Endodermal cell (in vitro differentiated cells): ENCODE results near the gene FAAH. TPM values are rescaled to one million over a fixed set of nuclear protein-coding genes. Genes with fewer than 3 reads are reported as not detected.

Source experiments
- DNase-seq: peaks from one replicate; pipeline ENCODE4 v3.0.0-alpha.2; 2017
- H3K27ac ChIP-seq: 2 replicates; pipeline ENCODE4 v1.5.1; 2013; ENCODE audit warnings: mild to moderate bottlenecking, low read depth, low read length, moderate library complexity
- H3K27me3 ChIP-seq: 2 replicates; pipeline ENCODE4 v1.6.1; 2013; ENCODE audit warnings: mild to moderate bottlenecking, low read length, moderate library complexity; ENCODE audit not compliant: insufficient read depth, control insufficient read depth, poor library complexity, severe bottlenecking
- H3K36me3 ChIP-seq: 2 replicates; pipeline ENCODE4 v1.7.0; 2013; ENCODE audit warnings: mild to moderate bottlenecking, low read length, moderate library complexity; ENCODE audit not compliant: control insufficient read depth, insufficient read depth
- H3K4me1 ChIP-seq: one replicate; pipeline ENCODE4 v1.7.0; 2013; ENCODE audit warnings: low read length; ENCODE audit not compliant: control insufficient read depth, insufficient read depth
- H3K4me3 ChIP-seq: 2 replicates; pipeline ENCODE4 v1.5.1; 2013; ENCODE audit warnings: mild to moderate bottlenecking, low read length, moderate library complexity
- H3K9ac ChIP-seq: 2 replicates; pipeline ENCODE4 v1.6.1; 2013; ENCODE audit warnings: mild to moderate bottlenecking, low read length, moderate library complexity; ENCODE audit not compliant: poor library complexity, severe bottlenecking; ENCODE audit errors: extremely low read depth
- H3K9me3 ChIP-seq: 2 replicates; pipeline ENCODE4 v1.6.1; 2013; ENCODE audit warnings: mild to moderate bottlenecking, low read length, moderate library complexity; ENCODE audit not compliant: control insufficient read depth
- H3K27ac Mint-ChIP-seq: 2 replicates; pipeline ENCODE4 v1.8.0; 2020; ENCODE audit warnings: mixed read lengths
- H3K27me3 Mint-ChIP-seq: 2 replicates; pipeline ENCODE4 v1.8.0; 2021; ENCODE audit warnings: mild to moderate bottlenecking, mixed read lengths; ENCODE audit not compliant: insufficient read depth
- H3K36me3 Mint-ChIP-seq: 2 replicates; pipeline ENCODE4 v1.8.0; 2020; ENCODE audit warnings: low read depth, mixed read lengths
- H3K4me1 Mint-ChIP-seq: 2 replicates; pipeline ENCODE4 v1.8.0; 2020; ENCODE audit warnings: mixed read lengths
- H3K4me3 Mint-ChIP-seq: 2 replicates; pipeline ENCODE4 v1.8.0; 2020; ENCODE audit warnings: mild to moderate bottlenecking, moderate library complexity, mixed read lengths
- H3K9me3 Mint-ChIP-seq: 2 replicates; pipeline ENCODE4 v1.8.0; 2020; ENCODE audit warnings: mild to moderate bottlenecking, mixed read lengths
- WGBS, 2 experiments: methylation state at CpG; one replicate each; pipeline versions ENCODE4 v1.1.5 to v1.1.7; 2013; ENCODE audit warnings: missing lambda C conversion rate in 2 of 2, mixed read lengths in 1 of 2; ENCODE audit not compliant: insufficient coverage in 1 of 2, insufficient read length in 1 of 2; 5-methylcytosine and 5-hydroxymethylcytosine counted together
- total RNA-seq, 2 donors: library from RNA; stranded (reverse); fragmentation: NEBNext Ultra II Directional in 1 of 2; extraction: Animal tissue kit (Norgen Biotek cat#: 25700) in 1 of 2; gene quantifications; 2 replicates in 1 of 2; 3 replicates in 1 of 2; pipeline ENCODE4 v1.2.1, GENCODE V29; 2021
- TF ChIP-seq, protein P1 (sequence below): fragments of 200-600 bp; sonication (generic); conservative IDR thresholded peaks from 2 replicates; pipeline ENCODE4 v1.5.0; 2021; ENCODE audit warnings: antibody characterized with exemption, mild to moderate bottlenecking

The FAAH gene
- total RNA-seq, 2 donors from 2014 or later, result 27.1 to 56.6 TPM

DNA sequence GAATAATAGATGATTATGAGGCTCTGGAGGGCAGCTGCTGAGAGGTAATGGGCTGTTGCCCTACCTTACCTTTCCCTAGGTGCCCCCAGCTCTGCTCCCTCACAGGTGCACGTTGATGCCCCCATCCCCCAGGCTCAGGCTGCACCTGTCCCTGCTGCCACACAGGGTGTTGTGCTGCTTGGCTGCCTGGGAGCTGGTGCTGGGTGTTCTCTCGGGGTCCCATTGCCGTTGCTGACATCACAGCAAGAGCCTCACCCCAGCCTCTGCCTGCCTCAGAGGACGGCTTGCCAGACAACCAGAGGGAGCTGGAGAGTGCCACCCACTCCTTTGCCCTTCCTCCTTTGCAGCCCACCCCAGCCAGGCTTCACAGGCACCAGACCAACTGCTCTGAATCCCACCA is 64.1 kb downstream of the FAAH start:
- TF ChIP-seq, protein P1, sequence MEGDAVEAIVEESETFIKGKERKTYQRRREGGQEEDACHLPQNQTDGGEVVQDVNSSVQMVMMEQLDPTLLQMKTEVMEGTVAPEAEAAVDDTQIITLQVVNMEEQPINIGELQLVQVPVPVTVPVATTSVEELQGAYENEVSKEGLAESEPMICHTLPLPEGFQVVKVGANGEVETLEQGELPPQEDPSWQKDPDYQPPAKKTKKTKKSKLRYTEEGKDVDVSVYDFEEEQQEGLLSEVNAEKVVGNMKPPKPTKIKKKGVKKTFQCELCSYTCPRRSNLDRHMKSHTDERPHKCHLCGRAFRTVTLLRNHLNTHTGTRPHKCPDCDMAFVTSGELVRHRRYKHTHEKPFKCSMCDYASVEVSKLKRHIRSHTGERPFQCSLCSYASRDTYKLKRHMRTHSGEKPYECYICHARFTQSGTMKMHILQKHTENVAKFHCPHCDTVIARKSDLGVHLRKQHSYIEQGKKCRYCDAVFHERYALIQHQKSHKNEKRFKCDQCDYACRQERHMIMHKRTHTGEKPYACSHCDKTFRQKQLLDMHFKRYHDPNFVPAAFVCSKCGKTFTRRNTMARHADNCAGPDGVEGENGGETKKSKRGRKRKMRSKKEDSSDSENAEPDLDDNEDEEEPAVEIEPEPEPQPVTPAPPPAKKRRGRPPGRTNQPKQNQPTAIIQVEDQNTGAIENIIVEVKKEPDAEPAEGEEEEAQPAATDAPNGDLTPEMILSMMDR, result no peak
- Mint-ChIP-seq H3K4me1 (peaks cover 36% of the 10 kb centered on the region), H3K27me3 (peaks cover 95% of the 10 kb centered on the region), H3K27ac (no peak overlapping the region), H3K4me3 (no peak overlapping the region), H3K9me3 (no peaks in the 10 kb centered on the region), H3K36me3 (no peaks in the 10 kb centered on the region)
- H3K27ac ChIP-seq, result no peak overlapping the region
- H3K4me3 ChIP-seq, result no peak overlapping the region
- H3K9me3 ChIP-seq, result no peaks in the 10 kb centered on the region
- no peak for DNase-seq
- H3K36me3 ChIP-seq, result no peaks in the 10 kb centered on the region
- H3K4me1 ChIP-seq, result peaks cover 13% of the 10 kb centered on the region
- no peak overlapping the region for H3K9ac ChIP-seq
- peaks cover 91% of the 10 kb centered on the region for H3K27me3 ChIP-seq
- WGBS, 2 experiments, result 69 to 87% methylated on average over 3 to 4 of the region's 4 CpGs

DNA sequence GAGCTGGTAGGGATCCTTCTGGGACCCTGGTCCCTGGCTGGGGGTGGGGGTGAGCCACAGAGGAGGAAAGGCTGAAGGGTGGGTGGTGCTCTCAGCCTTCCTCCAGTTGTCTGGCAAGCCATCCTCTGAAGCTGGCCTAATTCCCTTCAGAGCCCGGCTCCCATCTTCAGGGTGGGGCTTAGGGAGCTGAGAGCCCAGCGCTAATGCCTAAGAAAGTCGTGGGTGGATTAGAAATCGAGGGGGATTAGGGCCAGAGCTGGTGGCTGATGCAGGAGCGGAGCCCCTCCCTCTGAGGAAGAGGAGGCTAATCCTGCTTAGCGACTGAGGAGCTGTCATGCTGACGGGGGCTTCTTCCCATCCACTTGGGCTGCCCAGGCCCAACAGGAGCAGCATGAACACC is 64.7 kb downstream of the FAAH start:
- Histone ChIP-seq H3K4me3 (no peak overlapping the region), H3K27ac (no peak overlapping the region), H3K9ac (no peak overlapping the region), H3K9me3 (no peaks in the 10 kb centered on the region), H3K4me1 (peaks cover 13% of the 10 kb centered on the region), H3K36me3 (no peaks in the 10 kb centered on the region), H3K27me3 (peaks cover 89% of the 10 kb centered on the region)
- DNase-seq, result no peak
- Mint-ChIP-seq H3K4me1 (peaks cover 37% of the 10 kb centered on the region), H3K36me3 (no peaks in the 10 kb centered on the region), H3K4me3 (no peak overlapping the region), H3K27me3 (peaks cover 95% of the 10 kb centered on the region), H3K27ac (no peak overlapping the region), H3K9me3 (no peaks in the 10 kb centered on the region)
- TF ChIP-seq, protein P1, result no peak
- 74 to 78% methylated on average over 4 to 7 of the region's 7 CpGs for WGBS, 2 experiments

DNA sequence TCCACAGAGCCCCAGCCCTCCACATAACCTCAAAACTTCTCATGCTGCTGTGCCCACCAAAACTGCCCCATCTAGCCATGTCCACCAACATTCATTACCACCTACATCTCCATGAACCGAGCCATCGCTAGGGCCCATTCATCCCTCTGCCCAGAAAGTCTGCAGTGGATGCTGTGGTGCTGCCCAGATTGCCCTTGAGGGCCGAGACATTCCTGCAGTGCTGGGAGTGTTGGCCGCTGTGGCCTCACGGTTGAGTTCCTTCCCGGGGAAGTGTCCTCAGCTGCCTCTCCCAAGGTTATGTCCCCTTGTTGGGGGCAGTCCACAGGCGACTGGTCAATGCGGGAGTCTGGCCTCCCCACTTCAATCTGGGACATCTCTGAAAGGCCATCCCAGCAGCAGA is 65.2 kb downstream of the FAAH start:
- Histone ChIP-seq H3K36me3 (no peaks in the 10 kb centered on the region), H3K4me3 (no peak overlapping the region), H3K4me1 (peaks cover 13% of the 10 kb centered on the region), H3K9ac (no peak overlapping the region), H3K9me3 (no peaks in the 10 kb centered on the region), H3K27me3 (peaks cover 88% of the 10 kb centered on the region), H3K27ac (no peak overlapping the region)
- 91 to 98% methylated on average over 8 of the region's 8 CpGs for WGBS, 2 experiments
- DNase-seq, result no peak
- no peaks in the 10 kb centered on the region for H3K36me3 Mint-ChIP-seq
- H3K27ac Mint-ChIP-seq, result no peak overlapping the region
- TF ChIP-seq, protein P1, result no peak
- H3K27me3 Mint-ChIP-seq, result peaks cover 95% of the 10 kb centered on the region
- no peak overlapping the region for H3K4me3 Mint-ChIP-seq
- H3K4me1 Mint-ChIP-seq, result peaks cover 40% of the 10 kb centered on the region
- peaks cover 4% of the 10 kb centered on the region for H3K9me3 Mint-ChIP-seq
